HG03064 (cell line): ENCODE measurements around the gene SNX3.

Source experiments
- ATAC-seq: cut with Tn5 transposase; IDR thresholded peaks from one replicate; pipeline ENCODE4 v1.9.1; 2021; ENCODE audit warnings: low read depth; ENCODE audit not compliant: unreplicated experiment

SNX3 gene

DNA sequence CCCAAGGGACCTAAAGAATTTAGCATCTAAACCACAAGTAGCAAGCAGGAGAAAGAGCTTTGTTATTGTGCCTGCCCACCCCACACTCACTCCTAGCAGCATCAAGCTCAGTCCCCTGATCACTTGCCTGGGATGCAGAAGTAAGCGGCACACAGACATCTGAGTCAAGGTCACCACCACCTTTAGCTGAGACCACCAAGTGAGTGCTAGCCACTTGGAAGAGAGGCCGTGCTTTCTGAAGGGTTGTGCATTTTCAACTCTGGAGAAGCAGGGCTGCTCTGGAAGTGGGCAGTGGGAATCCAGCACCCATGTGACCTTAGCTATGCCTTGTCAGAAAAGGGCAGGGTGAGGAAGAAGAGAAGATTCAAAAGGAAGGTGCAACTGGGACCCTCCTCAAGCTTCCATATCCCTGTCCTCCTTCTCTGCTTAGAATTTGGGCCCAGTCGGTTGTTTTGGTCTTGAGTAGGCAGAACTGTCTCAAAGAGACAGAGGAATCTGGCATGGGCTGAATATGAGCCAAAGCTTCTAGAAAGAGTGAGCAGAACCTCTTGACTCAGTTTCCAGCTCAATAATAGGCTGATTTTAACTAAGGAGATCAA is 88.8 kb downstream of the SNX3 start:
- ATAC-seq, result no peak

DNA sequence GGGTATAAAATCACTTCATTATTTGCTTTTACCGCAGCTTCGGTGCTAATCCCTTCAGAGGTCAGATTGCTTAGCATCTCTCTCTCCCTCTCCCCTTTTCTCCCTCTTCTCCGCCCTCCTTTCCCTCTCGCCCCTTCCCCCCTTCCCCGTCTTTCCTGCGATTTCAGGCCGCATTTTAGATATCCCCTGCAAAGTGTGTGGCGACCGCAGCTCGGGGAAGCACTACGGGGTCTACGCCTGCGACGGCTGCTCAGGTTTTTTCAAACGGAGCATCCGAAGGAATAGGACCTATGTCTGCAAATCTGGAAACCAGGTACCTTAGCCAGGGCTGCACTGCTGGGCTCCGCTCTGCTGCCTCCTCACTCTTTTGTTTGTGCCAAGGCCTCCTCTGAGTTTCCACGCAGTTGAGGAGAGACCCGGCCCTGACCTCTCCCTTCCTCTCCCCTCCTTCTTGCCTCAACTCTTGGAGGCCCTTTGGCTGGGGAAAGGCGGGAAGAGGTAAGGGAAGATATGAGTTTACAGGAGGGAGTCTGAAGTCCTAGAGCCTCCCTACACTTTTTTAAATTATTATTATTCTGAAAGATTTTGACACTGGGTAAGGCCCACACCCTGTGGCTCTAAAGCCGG is 89.4 kb downstream of the SNX3 start:
- ATAC-seq, result no peak

DNA sequence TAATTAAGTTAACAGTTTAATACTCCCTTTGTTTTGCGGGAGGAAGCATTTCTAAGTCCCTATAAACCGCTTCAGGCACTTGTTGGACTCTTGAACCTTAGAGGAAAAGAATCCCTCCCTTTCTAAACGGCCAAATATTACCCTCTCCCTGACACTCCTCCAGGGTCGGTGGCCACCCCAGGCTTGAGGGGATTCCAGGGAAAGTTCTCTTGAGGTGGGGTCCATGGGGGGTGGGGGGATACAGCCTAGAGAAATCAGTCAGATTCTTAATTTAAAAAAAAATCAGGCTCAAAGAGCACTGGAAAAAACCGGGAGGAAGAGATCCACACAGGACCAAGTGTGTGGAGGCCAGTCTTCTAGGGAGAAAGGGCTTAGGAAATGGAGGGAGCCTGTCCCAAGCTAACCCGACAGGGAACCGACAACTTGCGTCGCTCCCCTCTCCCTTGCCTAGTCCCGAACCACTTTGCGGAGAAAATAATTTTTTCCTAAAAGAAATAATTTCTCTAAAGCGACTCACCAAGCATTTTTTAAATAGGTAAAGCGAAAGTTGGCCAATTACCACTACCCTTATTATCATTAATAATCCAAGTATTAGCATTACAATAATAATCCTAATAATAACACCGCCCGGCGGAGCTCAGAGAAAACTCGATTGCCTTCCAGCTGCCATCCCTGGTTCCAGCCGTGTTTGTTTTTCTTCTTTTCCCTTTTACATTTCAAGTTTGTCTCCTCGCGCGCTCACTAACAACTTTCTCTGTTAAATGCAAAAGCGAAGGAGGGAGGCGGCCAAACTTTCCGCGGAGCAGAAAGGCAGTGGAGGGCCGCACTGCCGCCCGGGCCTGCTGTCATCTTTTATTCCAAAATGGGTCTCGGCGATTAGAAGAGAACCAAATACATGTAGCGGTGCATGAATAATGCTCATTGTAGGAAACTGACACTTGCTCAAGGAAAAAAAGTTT is 90.2 kb downstream of the SNX3 start:
- ATAC-seq, result no peak

DNA sequence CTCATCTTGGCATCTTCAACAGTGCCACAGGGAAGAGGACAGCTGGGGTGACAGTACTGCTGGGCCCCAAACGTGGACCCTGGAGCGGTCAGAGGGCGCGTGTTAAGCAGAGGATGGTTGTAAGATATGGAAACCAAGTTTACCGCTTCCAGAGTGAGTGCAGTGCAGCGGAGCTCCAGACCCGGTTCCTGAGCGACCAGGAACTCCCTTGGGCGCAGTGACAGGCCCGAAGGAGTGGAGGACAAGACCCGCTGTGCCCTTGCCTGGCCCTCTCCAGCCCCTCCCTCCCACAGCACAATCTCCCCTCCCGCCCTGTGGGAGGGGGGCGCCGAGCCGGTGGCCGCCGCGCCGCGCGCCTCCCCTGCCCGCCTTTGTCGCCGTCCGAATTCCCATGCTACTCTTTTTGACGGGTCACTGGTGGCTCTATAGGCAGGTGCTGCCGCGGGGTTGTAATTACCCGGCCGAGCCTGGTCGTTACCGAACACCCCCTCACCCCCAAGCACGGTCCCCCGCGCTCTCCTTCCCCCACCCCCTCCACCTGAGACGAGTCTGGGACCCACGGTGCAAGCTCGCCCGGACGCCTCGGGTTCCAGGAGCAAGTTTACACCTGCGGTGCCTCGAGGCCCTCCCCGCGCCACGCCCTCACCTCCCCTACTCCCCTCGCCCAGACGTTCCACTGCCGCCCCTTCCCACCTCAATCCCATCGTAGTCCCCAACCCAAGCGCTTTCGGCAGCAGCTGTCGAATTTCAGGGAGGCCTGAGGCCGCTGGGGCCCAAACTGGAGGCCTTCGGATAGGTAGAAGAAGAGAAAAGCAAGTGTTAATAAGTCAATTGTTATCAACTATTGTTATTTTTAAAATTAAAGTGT is 91.1 kb downstream of the SNX3 start:
- ATAC-seq, result no peak

DNA sequence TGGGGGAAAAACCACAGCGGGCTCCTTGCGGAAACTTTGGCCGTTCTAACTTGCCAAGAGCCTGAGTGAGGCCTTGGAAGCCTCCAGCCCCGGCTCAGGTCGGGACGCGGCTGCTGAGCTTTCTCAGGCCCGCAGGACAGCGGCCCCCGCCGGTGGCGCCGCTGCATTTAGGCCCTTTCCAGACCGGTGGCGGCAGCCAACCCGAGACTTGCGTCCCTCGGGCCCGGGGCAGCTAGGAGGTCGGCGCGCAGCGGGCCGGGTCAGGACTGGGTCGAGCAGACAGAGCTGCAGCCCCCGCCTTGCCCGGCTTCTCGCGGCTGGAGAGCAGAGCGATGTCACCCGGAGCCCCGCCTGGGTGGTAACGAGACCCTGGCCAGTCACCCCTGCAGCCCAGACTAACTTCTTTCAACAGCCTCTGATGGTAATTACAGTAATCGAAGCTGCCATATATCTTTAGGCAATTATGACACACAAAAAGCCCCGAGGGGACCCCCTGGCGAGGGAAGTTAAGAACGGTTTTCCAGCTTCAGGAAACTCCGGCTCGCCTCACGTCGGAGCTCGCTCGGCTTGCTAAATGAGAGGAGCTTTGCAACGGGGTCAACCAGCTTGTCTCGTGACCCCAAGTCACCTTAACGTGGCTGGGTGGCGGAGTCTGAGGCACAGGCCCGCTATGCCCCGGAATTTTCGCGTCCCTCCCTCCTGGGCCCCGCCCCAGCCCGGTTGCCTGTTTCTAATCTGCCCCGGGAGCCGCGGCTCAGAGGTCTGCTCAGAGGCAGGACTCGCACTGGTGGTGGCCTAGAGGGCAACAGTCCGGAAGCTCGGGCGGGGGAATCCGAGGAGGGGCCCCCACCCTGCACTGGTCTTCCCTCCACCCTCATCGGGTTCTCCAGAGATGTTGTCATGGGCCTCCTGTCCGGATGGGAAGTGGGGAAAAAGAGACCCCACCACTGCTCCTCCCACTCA is 92.1 kb downstream of the SNX3 start:
- ATAC-seq, result no peak

DNA sequence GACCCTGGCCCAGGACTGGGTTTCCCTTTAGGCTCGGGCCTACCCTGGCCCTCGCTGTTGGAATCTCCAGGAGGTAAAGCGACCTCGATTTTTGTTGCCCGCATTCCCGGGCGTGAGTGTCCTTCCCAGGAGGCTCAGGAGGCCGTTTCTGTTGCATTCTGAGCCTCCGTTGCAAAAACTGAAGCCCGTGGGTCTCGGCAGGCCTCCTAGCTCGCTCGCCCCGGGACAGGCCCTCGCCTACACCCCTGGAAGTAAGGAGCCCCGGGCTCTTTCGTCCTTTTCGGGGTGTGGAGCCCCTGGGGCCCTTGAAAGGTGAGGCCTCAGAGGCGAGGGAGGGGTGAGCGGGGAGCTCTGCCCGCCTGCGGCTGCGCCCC is 92.8 kb downstream of the SNX3 start:
- no peak for ATAC-seq

DNA sequence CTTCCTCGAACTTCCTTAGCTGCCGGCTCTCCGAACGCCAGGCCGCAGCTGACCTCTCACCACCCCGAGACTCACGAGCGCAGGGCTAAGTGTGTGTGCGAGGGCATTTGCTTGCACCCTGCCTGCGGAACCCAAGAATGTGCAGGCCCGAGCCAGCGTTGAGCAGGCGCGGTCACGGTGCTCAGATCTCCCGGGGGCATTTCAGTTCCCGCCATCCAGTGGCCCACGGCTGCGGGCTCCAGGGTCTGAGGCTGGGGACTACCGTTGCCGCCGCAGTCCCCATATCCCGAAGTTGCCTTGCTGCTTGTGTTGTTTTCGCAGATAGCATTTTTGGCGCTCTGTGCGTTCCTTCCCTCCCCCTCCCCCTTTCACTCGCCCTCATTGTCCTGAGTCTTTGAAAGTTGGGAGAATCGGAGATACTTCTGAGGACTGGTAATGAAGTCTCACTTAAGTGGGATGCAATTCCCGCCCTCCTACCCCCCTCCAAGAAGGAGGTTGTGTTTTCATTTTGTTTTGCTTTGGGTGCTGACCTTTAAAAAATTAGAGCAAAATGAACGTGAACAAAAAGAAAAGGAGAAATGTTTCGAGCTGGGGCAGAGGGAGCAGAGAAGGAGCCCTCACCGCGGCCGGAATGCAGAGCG is 93.3 kb downstream of the SNX3 start:
- no peak for ATAC-seq

DNA sequence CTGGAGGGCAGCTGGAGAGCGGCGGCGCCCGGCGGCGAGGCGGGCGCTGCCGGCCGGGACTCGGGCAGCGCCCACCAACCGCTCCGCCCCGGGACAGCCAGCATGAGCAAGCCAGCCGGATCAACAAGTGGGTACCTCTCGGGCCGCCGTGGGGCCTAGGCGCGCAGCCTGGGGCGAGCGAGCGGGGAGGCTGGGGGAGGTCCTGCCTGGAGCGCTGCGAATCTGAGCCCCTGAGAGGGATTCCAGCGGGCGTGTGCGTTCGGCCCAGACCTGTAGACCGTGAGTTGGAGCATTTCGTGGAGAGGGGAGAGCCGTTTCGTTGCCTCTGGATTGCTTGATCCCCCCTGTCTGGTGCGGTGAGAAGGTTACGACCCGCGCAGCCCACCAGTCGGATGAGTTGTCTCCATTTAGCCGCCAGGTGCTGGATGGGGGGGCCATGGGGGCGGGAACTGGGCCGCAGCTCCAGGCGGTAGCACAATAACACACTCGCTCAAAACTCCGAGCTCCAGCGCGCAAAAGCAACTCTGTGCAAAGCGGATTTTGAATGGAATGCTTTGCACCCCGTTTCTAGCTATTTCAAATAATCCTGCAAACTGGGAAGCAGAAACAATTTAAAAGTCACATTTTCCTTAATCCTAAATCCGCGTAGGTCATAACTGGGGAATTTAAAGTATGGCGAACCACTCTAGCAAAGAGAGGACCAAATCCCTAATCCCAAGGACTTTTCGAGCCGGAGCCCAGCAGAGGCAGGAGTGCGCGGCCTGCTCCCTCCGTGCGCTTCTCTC is 94.0 kb downstream of the SNX3 start:
- ATAC-seq, result no peak

DNA sequence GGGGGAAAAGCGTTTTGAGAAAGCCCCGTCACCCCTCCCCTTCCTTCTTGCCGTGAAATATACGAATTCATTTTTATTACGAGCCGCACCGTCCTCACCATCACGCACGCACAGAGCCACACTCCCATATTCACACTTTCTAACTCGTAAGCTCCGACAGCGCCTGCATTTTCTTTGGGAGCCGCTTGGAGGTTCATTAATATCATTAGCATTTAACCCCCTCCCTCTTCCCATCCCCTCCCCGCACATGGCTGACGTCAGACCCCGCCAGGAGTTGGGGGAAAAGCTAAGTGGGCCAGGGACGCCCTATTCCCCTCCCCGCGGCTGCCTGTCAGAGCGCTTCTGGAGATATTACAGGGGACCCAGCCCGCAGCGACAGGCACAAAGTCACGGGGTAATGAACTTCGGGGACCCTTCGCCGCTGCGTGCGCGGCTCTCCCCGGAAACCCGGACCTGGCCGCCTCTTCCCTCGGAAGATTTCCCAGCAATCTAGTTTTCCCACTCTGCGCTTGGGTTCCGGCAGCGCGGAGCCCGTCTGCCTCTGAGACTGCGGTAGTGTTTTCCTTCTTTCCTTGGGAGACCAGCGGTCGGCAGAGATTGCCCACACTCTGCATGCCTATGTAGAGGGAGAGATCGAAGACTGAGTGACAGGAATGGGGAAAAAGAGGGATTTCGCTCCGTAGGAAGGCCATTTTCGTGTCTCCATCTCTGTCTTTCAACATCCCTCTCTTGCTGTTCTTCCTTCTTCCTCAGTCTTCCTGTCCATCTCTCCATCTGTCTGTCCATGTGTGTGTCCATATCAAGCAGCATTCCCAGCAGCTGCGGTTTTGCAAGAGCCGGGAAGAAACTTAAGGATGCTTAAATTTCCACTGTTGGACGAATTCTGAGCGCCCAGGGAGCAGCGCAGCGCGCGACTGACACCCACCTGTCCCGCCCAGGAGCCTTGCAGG is 94.9 kb downstream of the SNX3 start, which contains the start of gene NR2E1:
Gene NR2E1 (plus strand): TSS at position 309 of the 950 bp plus-strand sequence. CDS start 744 bp downstream, outside the sequence.
- ATAC-seq, result no peak

DNA sequence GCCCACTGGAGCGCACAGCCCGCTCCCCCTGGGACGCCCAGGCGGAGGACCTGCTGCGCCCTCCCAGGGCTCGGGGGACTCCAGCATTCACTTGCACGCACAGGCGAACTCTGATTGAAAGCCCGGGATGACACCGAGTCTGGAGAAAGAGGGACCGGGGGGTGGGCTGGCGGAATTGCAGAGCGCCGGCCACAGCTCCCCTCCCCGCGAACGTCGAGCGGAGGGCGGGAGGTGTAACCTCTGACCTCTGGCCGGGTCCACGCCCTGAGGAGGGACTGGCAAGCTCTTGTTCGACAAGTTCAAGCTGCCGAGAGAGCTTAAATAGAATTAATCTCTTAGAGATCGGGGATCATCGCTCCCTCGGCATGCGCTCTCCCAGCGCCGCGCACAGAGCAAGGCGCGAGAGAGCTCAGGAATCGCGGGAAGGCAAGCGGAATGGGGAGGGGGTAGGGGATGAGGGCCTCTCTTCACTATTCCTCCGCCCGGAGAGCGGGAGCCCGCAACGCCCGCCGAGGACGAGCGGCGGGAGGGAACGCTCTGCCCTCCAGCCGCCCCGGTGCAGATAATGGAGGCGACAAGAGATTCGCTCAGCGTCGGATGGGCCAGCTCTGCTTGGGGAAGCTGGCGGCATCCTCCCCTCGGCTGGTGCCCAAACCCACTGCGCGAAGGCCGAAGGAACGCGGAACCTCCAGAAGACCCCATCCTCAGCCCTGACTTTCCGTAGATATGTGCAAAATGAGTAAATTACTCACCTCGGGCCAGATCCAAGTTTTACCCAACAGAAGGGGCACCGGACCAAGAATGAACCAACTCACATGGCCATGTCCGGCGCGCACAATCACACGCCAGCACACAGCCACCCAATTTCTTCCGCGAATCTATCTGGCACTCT is 95.8 kb downstream of the SNX3 start:
- no peak for ATAC-seq

DNA sequence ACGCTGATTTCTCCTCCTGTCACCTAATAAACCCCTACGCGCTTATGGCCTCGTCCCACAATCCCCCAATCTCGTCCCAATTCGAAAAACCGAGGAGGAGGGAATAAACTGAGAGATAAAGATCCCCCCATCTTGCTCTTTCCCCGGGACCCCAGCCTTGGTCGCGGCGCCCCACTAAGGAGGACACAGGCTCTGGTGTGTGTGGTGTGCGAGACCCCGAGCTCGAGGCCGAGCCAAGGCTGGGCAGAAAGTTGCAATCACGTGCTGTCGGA is 96.4 kb downstream of the SNX3 start:
- no peak for ATAC-seq

DNA sequence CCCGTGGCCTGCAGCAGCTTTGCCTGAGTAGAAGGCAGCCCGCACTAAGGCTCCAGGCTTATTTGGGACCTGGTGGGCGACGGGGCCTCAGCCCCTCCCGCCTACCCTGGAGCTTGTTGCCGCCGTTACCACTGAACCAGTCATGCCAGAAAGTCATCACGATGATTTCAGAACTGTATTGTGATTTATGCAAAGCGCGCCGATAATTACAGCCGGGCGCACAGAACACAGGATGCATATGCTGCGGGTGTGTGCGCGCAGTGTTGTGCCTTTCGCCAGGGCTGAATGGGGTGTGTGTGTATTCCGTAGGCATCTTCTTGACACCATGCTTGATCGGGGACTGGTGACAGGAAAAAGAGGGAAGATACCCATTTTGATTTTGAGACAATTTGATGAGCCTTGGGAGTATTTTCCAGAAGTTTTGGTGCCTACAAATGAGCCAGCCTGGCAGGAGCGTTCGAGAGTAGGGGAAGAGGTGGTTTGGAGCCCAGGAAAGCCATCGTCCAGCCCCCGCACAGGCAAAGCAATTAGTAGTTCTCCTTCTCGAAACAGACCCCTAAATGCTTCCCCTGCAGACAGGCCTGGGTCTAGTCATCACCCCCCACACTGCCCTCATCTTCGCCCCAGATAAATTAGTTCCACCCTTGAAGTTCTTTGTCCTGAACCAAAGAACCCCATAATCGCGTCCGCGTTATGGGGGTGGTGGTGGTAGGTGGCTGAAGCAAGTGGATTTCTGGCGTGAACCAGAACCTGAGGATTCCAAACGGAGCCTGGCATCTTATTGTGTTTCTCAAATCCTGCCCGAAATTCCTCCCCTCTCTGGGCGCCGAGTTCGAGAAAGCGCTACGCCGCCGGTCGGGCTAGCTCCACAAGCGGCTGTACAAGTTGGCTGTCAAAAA is 96.9 kb downstream of the SNX3 start:
- ATAC-seq, result no peak

DNA sequence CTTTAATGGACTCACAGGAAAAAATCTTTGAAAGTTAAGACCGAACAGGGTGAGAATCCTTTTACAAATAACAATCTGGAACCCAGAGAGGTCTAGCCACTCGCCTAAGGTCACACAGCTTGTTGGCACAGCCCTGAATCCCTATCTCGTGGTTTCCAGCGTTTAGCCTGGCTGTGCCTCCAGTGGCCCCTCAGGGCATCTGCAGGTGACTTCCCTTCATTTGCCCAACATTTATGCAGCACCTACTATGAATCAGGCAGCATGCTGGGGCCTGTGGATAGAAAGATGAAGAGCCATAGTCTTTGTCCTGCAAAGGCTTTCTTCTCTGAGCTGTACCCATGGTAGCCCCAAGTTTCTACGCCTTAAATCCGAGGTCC is 97.6 kb downstream of the SNX3 start:
- no peak for ATAC-seq

DNA sequence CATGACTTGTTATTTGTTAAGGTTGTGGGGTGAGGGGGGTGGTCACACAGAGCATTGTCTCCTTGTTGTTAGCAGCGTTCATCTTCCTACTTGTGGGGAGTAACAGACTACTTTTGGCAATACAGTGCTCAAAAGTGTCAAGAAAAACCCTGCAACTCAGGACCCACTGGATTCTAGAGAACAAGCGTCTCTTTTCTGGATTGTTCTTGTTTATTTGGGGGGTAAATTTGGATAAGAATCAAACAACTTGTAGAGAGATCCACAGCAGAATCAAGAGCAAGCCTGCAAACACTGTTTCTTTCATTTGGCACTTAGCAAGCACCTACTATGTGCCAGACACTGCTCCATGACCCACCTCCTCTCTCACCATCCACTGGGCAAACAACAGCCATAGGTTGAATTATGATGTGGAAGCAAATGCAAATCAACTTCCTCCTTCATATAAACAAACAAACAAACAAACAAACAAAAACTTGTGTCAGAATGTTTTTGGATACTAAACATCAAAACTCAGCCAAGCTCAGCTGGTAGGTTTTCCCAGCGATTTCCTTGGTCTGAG is 99.0 kb downstream of the SNX3 start:
- ATAC-seq, result no peak
